Stimulated activated CD4-positive, alpha-beta T cell treated with anti-CD3 and anti-CD28 coated beads, Interleukin-4, amount 100 ng/mL, for 1 hour (primary cell): ENCODE results near the gene MUC20.
"Not testable (repeated sequence)": the region's sequence is repeated elsewhere in the genome, so short reads cannot be mapped to it uniquely, and the experiment has no call there.

Experiments used
- DNase-seq: peaks from one replicate; pipeline ENCODE4 v3.0.0-alpha.2; 2020

The MUC20 gene, protein sequence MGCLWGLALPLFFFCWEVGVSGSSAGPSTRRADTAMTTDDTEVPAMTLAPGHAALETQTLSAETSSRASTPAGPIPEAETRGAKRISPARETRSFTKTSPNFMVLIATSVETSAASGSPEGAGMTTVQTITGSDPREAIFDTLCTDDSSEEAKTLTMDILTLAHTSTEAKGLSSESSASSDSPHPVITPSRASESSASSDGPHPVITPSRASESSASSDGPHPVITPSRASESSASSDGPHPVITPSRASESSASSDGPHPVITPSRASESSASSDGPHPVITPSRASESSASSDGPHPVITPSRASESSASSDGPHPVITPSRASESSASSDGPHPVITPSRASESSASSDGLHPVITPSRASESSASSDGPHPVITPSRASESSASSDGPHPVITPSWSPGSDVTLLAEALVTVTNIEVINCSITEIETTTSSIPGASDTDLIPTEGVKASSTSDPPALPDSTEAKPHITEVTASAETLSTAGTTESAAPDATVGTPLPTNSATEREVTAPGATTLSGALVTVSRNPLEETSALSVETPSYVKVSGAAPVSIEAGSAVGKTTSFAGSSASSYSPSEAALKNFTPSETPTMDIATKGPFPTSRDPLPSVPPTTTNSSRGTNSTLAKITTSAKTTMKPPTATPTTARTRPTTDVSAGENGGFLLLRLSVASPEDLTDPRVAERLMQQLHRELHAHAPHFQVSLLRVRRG

DNA sequence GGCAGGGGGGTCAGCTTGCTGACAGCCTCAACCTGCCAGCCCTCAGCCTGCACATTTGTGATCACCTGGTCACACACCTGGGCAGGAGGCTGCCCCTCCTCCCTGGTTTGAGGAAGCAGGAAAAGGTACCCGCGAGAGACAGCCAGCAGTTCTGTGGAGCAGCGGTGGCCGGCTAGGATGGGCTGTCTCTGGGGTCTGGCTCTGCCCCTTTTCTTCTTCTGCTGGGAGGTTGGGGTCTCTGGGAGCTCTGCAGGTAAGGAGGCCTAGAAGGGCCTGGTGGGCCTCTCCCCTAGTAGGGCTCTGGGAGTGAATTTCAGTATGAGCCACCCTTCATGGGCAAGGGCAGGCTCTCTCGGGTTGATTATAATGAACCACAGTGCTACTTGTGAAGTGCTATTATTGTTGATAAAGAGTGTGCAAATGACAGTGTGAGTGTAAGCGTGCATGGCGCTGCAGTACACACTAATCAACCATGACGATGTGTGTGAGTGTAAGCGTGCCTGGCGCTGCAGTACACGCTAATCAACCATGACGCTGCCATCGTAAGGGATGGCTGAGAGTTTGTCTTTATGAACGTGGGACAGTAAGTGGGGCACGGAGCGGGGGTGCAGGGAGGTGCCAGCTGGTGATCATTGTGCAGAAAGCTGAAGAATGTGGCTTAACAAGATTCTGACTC, at the start of gene MUC20:
Gene MUC20 (plus strand): TSS at position 148 of the 676 bp plus-strand sequence. CDS start 30 bp downstream, at position 178.
- DNase-seq: not testable (repeated sequence)

DNA sequence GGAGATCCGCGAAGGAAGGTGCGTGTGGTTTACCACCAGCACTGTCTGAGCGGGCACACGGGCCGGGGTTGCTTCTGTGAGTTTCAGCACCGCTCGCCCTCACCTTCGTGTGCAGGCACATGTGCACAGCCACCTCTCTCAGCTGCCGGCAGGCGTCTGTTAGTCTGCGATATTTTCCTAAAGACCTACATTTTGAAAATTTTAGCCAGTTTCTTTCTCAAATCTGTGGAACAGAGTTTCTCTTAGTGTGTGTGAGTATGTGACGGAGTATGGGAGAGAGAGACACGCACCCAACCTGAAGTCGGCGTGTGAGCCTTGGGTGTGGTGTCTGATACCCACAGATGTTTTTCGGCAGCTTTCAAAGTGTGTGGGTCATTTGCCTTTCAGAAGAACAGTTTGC, 49.5 kb upstream of the MUC20 start:
- not testable (repeated sequence) for DNase-seq

DNA sequence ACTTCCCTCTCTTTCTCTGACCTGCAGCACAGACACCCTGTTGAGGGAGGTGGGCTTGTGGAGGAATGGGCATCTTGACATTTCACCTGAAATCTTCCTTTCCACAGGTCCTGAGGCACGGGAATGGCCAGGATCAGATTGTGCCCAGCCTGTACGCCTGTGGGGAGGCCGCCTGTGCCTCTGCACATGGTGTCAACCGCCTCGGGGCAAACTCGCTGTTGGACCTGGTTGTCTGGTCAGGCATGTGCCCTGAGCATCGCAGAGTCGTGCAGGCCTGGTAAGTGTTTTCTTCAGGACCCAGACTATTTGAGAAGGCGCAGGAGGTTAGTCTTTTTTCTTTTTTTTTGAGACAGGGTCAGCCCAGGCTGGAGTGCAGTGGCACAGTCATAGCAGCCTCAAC, 47.1 kb upstream of the MUC20 start:
- not testable (repeated sequence) for DNase-seq

DNA sequence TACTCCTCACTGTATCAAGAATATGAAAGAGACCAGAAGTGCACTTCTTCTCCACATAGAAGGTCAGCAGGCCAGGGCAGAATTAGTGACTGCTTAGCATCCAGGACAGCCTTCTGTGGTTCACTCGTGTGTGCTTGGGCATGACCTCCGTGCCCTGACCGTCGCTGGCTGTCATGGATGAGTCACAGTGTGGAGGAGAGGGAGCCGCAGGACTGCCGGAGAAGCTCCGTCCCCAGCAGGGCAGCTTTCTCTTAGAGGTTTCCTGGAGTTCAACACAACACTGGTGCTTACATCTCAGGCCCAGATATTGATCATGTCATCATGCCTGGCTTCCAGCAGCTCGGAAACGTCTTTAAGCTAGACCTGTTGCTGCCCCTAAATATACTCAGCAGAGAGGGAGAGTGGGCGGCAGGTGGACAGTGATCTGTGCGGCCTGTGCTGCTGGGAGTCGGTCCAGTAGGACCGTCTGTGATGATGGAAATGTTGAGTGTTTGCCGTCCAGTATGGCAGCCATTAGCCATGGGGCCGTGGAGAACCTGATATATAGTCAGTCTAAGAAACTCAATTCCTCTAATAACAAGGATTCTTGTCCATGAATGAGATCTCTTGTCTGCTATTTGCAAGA, 42.3 kb upstream of the MUC20 start:
- not testable (repeated sequence) for DNase-seq

DNA sequence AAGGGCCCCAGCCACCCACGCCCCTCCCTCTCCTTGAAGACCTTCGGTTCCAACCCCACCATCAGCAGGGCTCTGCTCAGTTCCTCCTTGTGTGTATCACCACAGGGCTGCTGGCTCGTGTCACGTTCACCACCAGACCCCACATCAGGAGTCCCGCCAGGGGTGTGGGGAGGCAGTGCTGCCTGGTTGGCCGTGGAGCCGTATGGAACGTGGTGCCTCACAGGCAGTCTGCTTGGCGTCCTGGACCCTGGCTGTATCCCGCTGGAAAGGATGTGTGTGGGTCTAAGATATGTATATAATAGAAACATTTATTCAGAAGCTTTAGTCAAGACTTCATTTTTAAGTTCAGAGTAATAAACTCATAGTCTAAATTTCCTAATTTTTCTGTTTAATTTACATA, 40.1 kb upstream of the MUC20 start:
- DNase-seq: not testable (repeated sequence)

DNA sequence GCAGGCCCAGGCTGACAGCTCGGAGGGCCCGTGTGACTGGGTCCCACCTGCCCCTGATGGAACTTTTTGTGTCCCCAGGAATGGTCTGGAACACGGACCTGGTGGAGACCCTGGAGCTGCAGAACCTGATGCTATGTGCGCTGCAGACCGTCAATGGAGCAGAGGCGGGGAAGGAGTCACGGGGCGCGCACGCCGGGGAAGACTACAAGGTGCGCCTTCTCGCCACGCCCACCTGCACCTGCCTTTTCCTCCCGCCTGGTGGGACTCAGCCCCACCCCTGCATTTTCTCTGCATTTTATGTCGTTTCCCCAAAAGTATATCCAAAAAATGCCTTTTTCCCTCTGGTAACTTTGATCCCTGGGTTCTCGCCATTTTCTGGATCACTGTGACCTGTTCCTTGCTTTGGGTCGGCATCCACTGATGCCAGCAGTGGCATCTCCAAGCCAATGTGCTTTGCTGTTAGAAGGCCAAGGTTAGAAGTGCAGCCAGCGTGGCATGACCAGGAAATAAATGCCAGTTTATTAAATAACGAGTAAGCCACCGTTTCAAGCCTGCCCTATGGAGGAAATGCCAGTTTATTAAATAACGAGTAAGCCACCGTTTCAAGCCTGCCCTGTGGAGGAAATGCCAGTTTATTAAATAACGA, 39.2 kb upstream of the MUC20 start:
- not testable (repeated sequence) for DNase-seq

DNA sequence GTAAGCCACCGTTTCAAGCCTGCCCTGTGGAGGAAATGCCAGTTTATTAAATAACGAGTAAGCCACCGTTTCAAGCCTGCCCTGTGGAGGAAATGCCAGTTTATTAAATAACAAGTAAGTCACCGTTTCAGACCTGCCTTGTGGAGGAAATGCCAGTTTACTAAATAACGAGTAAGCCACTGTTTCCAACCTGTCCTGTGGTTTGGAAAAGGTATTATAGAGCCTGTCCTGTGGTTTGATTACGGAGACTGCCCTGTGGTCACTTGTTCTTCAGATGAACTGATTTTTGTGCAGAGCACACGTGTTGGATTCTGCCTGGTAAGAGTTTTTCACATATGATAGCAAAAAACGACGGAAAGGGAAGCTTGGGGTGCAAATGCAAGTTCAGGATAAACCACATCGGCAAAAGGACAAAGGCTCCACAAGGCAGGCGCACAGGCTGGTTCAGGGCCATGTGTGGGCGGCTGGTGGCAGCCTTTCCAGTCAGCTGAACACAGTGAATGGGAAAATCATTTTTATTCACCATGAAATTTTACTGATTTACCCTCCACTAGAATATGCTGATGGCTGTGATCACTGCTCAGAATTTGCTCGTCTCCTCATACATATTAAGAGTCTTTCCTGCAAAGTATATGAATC, 38.6 kb upstream of the MUC20 start:
- not testable (repeated sequence) for DNase-seq

DNA sequence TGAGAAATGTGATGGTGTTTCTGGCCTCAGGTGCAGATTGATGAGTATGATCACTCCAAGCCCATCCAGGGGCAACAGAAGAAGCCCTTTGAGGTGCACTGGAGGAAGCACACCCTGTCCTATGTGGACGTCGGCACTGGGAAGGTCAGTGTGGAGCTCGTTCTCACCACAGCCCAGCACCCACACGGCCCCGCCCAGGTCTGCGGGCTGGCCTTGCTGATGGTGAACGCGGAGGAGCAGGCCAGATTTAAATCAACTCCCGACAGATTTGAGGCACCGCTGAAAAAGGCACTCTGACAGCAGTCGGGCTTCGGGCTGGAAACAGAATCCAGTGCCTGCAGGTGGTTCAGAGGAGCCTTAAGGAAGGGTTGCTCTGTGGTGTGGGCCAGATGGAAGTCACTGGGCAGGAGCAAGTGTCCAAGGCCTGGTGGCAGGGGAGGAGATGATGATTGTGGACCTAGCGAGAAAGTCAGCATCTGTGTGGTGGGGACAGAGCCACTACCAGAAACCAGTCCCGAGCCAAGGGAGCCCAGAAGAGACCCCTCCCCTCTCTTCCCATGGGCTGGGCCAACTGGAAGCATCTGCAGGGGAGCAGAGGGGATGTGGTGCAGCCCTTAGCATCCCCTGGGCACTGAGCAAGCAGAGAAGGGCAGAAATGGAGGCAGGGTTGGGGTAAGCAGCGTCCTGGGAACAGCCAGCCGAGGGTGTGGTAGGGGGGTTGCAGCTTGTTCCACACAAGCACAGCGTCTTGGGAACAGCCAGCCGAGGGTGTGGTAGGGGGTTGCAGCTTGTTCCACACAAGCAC, 36.9 kb upstream of the MUC20 start:
- DNase-seq: not testable (repeated sequence)

DNA sequence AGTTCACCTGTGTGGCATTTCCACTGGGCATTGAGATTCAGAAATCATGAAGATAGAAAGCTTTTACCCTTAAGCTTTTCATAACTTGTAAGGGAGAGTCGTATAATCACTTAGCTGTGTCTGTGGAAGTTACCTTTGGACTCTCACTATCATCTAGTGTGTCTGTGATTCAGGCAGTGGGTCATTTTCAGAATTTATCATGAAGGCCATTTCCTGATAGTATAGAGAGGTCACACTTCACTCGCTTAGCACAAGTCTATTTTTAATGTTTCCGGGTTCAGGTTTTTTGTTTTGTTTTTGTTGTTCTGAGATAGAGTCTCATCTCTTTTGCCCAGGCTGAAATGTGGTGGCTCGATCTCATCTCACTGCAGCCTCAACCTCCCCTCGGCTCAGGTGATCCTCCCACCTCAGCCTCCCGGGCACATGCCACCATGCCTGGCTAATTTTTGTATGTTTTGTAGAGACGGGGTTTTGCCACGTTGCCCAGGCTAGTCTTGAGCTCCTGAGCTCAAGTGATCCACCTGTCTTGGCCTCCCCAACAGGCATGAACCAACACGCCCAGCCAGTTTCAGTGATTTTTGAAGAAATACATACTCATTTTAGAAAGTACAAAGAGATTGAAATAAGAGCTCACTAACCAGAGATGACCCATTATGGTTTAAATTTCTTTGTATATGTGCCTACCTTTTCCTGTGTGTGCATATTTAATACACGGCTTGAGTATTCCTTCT, 36.1 kb upstream of the MUC20 start:
- DNase-seq: not testable (repeated sequence)

DNA sequence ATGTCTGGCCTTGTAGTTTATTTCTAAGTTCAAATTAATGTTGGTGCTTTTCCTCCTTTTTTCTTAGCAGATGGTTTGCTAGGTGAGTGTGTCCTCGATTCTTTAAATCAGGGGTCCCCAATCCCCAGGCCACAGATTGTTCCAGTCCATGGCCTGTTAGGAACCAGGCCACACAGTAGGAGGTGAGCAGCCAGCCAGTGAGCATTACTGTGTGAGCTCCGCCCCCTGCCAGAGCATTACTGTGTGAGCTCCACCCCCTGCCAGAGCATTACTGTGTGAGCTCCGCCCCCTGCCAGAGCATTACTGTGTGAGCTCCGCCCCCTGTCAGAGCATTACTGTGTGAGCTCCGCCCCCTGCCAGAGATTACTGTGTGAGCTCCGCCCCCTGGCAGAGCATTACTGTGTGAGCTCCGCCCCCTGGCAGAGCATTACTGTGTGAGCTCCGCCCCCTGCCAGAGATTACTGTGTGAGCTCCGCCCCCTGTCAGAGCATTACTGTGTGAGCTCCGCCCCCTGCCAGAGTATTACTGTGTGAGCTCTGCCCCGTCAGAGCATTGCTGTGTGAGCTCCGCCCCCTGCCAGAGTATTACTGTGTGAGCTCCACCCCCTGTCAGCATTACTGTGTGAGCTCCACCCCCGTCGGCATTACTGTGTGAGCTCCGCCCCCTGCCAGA, 34.1 kb upstream of the MUC20 start:
- DNase-seq: peak; percentile 16

DNA sequence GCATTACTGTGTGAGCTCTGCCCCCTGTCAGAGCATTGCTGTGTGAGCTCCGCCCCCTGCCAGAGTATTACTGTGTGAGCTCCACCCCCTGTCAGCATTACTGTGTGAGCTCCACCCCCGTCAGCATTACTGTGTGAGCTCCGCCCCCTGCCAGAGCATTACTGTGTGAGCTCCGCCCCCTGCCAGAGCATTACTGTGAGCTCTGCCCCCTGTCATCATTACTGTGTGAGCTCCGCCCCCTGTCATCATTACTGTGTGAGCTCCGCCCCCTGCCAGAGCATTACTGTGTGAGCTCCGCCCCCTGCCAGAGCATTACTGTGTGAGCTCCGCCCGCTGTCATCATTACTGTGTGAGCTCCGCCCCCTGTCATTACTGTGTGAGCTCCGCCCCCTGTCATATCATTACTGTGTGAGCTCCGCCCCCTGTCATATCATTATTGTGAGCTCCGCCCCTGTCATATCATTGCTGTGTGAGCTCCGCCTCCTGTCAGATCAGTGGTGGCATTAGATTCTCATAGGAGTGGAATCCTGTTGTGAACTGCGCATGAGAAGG, 33.5 kb upstream of the MUC20 start:
- DNase-seq: peak; percentile 51

DNA sequence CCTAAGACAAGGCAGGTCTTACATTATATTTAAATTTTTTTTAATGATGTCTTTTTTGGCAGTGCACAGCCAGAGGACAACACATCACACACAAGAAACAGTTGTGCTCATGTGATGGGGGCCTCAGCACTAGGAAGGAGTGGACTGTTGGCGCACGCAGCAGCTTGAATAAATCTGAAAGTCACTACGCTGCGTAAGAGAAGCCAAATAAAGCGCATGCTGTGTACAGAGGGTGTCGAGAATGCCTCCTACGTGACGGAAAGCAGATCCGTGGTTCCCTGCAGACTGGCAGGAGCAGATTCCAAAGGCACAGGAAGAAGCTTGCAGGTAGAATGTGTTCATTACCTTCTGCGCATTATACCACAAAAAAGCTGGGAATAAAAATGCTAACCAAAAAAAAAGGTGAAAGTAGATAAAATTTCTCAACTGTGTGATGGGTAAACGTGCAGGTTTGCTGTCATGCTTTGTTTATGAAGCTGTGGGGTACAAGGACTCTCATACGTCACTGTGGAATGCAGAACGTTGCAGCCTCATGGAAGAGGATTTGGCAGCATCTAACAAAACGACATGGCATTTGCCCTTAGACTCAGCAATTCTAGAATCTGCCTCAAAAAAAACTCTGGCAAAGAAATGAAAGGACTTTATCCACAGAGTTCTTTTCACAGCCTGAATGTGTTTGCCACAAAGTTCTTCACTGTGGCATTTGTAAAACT, 32.2 kb upstream of the MUC20 start:
- not testable (repeated sequence) for DNase-seq

DNA sequence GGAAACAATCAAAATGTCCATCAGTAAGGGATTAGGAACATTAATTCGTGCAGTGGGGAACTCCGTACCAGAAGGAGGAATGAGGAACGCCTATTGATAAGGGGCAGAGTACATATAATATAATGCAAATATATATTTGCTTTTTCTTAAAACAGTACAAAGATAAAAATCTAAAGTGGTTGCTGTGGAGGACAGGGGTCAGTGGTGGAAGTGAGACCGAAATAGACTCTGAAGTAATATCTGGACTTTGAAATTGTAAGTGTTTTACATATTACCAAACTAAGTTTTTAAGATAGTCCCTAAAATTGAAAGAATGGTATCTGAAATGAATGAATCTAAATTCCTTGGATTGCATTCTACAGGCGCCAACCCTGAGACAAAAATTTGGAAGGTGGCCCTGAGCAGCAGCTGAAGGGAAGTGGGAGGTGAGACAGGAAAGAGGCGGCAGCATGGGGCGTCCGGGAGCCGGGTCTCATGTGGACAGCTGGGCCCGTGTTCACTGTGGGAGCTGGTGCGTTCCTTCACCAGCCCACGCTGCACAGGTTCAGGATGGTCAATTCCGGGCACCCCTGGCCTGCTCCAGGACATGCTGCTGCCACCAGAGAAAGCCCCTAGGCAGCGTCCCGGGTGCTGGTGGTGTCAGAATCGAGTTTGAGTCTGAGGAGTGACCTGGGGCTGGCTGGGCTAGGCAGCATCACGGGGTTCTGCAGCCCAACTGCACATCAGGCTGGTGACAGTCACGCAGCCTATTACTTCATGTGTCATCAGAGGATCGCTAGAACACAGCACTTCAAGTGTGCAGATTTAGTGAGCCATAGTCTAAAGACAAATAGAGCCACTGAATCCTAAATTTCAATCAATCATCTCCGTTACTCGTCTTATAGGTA, 31.4 kb upstream of the MUC20 start:
- not testable (repeated sequence) for DNase-seq

DNA sequence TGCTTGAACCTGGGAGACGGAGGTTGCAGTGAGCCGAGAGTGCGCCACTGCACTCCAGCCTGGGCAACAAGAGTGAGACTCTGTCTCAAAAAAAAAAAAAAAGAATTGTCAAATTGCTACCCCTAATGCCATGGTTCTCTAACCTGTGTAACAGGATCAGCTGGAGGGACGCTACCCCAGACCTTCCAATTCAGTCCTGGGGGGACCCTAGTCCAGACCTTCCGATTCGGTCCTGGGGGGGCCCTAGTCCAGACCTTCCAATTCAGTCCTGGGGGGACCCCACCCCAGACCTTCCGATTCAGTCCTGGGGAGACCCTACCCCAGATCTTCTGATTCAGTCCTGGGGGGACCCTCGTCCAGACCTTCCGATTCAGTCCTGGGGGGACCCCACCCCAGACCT, 29.8 kb upstream of the MUC20 start:
- no peak for DNase-seq

DNA sequence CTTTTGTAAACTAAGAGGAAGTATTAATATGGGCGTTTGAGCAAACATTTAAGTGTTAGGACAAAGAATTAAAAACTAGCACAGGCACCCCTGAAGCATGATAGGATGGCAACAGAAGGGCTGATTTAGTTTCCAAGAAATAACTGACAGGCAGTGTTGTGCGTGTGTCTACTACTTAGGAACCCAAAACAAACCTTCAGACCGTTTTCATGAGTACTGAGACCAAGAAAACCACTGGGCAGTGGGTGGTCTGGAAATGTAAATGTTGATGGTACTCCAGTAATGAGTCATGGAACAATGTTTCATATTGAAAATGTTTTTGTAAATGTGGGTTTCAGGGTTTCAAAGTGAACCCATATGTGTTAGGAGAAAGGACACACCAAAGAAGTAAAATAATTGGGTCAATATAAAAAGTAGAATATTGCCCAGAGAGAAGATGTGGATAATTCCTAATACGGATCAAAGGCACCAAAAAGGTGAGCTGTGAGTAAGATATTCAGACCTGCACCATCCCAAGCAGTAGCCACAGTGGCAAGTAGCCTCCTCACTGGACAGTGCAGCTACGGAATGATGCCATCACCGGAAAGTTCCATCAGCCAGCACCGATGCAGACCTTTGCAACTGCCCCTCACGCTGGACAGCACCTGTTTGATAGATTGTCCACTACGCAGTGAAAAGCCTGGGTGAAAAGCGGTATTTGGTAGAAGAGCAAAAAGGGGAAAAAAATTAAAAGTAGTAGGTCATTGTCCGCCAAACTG, 29.0 kb upstream of the MUC20 start:
- not testable (repeated sequence) for DNase-seq

DNA sequence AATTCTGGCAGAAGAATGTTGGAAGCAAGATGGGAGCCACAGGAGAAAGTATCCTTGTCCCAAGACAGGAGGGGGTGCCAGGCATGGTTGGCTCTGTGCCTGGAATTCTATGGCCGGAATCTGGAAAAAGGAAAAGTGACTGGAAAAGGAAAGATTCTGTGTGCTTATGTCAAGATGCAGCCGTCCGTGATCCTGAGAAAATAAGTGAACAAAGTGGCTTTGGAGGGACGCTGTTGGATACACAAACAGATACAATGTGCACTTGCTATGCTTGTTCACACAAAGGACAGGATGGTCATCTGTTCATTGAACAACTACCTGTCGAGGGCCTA, 28.5 kb upstream of the MUC20 start:
- no peak for DNase-seq

DNA sequence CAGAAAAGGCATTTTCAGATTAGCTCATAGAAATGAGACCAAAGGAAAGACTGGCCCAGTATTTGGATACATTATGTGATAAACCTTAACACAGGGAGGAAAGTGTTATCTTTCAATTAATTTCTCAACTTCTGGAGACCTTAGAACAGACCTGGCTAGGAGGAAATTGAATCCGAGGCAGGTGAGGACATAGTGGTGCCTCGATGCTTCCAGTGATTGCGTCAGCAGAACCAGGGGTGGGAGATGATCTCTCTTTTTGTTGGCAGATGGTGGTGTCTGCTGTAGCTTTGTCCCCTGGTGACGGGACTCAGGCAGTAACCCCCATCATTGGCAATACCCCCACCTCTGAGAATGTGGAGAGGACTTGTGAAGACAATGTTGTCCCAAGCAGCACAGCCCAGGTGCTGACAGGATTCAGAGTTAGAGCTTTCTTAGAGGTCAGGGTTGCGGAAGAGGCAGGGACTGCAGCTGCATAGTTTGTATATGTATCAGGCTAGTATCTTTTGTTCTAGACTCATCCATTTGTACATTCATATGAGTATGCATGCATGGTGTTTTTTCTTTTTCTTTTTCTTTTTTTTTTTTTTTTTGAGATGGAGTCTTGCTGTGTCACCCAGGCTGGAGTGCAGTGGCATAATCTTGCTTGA, 27.9 kb upstream of the MUC20 start:
- no peak for DNase-seq
